HUES6 (cell line): ENCODE results near the gene NTN3.

Experiments used
- H3K27ac ChIP-seq: 2 replicates; pipeline ENCODE4 v1.7.0; 2013; ENCODE audit warnings: low read depth, mild to moderate bottlenecking, low read length, inconsistent platforms
- H3K27me3 ChIP-seq: 2 replicates; pipeline ENCODE4 v1.6.1; 2013; ENCODE audit warnings: low read length; ENCODE audit not compliant: control insufficient read depth, insufficient read depth
- H3K36me3 ChIP-seq: 2 replicates; pipeline ENCODE4 v1.6.1; 2013; ENCODE audit warnings: low read length; ENCODE audit not compliant: control insufficient read depth, insufficient read depth
- H3K4me1 ChIP-seq: 2 replicates; pipeline ENCODE4 v1.6.1; 2013; ENCODE audit warnings: low read length; ENCODE audit not compliant: control insufficient read depth, insufficient read depth
- H3K4me3 ChIP-seq: 2 replicates; pipeline ENCODE4 v1.5.1; 2013; ENCODE audit warnings: low read depth, low read length
- H3K9ac ChIP-seq: one replicate; pipeline ENCODE4 v1.6.1; 2013; ENCODE audit warnings: mild to moderate bottlenecking, low read length
- H3K9me3 ChIP-seq: 2 replicates; pipeline ENCODE4 v1.6.1; 2013; ENCODE audit warnings: low read depth, low read length; ENCODE audit not compliant: control insufficient read depth, insufficient read depth

The NTN3 gene

DNA sequence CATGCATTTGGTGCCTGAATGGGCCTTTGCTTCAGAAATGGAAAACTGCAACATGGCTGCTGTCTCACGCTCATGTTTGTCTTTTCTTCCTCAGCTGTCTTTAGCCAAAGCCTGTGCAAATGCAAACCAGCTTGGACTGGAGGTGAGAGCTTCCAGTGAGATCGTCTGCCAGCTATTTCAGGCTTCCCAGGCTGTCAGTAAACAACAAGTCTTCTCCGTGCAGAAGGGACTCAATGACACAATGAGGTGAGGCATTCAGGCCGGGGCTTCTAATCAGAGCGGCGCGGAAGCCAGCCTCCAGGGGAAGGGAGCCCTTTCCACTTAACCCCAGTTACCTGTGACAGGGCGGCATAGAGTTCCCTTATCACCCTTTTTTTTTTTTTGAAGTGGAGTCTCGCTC lies 27.5 kb upstream of the NTN3 start:
- Histone ChIP-seq H3K9me3 (no peaks in the 10 kb centered on the region), H3K4me1 (no peaks in the 10 kb centered on the region), H3K36me3 (peaks cover 76% of the 10 kb centered on the region), H3K4me3 (no peak overlapping the region), H3K9ac (no peak overlapping the region), H3K27ac (no peak overlapping the region), H3K27me3 (no peaks in the 10 kb centered on the region)

DNA sequence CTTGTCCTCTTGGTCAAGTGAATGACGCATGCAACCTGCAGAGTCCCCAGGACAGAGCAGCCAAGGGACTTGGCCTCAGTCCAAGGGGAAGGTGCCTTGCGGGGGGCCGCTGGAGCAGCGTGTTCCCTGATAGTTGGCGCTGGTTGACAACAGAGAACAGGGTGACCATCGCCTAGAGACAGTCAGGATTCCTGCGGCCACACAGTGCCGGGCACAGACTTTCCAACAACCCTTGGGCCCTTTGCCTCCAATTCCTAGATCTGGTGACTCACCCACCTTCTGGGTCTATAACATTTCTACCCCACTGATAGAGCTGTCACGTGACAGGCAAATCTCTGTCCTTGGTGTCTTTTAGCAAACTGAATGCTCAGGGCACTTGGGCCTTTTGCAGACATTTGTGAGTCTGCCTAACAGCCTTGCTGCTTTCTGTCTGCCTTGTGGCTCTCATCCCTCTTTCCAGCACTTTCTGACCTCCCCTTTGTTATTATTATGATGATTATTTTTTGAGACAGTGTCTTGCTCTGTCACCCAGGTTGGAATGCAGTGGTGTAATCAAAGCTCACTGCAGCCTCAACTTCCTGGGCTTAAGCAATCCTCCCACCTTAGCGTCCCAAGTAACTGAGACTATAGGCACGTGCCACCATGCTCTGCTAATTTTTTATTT lies 23.0 kb upstream of the NTN3 start:
- no peak overlapping the region for H3K9ac ChIP-seq
- H3K4me3 ChIP-seq: no peak overlapping the region
- H3K9me3 ChIP-seq: no peaks in the 10 kb centered on the region
- no peaks in the 10 kb centered on the region for H3K4me1 ChIP-seq
- H3K36me3 ChIP-seq: peaks cover 91% of the 10 kb centered on the region
- H3K27ac ChIP-seq: no peak overlapping the region
- no peaks in the 10 kb centered on the region for H3K27me3 ChIP-seq

DNA sequence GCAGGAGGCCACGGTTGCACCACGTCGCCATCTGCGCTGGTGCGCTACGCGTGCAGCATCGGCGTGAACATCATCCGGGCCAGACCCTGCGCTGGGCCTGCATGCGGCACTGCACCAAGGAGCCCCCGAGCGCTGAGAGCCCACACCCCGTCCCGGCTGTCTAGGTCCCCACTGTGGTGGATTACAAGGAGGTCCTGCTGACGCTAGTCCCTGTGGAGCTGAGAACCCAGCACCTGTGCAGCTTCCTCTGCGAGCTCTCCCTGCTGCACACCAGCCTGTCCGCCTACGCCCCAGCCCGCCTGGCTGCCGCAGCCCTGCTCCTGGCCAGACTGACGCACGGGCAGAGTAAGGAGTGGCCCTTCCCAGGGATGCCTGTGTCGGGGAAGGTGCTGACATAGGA lies 22.0 kb upstream of the NTN3 start:
- no peaks in the 10 kb centered on the region for H3K27me3 ChIP-seq
- no peak overlapping the region for H3K27ac ChIP-seq
- no peak overlapping the region for H3K4me3 ChIP-seq
- H3K36me3 ChIP-seq: peaks cover 92% of the 10 kb centered on the region
- no peaks in the 10 kb centered on the region for H3K9me3 ChIP-seq
- H3K4me1 ChIP-seq: no peaks in the 10 kb centered on the region
- H3K9ac ChIP-seq: no peak overlapping the region

DNA sequence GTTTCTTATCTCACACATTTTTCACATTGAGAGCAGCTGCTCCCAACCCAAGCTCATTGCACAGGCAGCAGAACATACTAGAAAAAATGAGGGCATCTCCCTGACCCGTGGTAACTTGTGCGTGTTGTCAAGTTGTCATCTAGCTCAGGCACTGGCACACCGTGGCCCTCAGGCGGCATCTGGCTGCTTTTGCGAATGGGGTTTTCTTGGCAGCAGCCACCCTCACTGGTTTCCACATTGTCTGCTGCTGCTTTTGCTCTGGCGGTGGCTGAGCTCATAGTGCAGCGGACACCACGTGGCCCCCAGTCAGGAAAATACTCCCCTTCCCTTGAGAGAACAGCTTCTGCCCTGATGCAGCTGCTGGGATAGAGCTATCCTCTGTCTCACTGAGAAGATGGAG lies 20.6 kb upstream of the NTN3 start:
- no peak overlapping the region for H3K4me3 ChIP-seq
- no peak overlapping the region for H3K27ac ChIP-seq
- peaks cover 90% of the 10 kb centered on the region for H3K36me3 ChIP-seq
- no peaks in the 10 kb centered on the region for H3K27me3 ChIP-seq
- H3K4me1 ChIP-seq: no peaks in the 10 kb centered on the region
- no peaks in the 10 kb centered on the region for H3K9me3 ChIP-seq
- no peak overlapping the region for H3K9ac ChIP-seq

DNA sequence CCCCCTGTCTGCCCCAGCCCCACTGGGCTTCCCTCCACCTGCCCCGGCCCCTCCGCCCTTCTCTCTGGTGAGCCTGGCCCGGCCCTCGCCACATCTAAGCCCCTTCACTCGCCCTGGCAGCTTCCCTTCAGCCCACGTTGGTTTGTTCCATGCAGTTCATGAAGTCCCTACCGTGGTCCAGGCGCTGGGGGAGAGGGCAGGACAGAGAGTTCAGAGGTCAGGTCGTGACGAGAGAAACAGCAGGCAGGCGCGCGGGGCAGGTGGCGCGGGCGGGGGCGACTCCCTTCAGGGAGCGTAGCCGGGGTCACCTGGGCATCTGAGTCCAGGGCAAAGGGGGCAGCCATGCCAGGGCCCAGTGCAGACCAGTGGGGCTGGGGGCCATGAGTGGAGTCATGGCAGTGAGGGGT lies 20.1 kb upstream of the NTN3 start:
- Histone ChIP-seq H3K27ac (no peak overlapping the region), H3K27me3 (no peaks in the 10 kb centered on the region), H3K4me1 (no peaks in the 10 kb centered on the region), H3K9ac (no peak overlapping the region), H3K9me3 (no peaks in the 10 kb centered on the region), H3K4me3 (no peak overlapping the region), H3K36me3 (peaks cover 92% of the 10 kb centered on the region)

DNA sequence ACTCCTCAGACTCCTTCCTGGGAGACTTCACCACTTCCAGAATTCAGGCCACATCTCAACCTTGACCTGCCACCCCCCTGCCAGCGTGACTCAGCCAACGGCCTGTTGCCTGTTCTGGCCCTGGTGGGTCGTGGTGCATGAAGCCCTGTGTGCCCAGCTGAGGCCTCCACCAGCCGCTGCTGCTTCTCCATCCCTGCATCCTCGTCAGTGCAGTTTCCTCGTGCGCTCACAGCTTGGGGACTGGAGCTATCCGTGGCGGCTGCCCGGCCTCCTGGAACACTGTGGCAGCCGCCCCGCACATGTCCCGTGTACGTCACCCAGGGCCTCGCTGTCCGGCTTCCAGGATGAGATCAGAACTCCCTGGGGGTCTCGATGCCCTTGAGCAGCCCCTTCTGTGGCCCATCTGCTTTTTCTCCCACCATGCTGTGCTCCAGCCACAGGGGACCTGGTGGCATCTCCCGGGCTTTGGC lies 19.2 kb upstream of the NTN3 start:
- H3K9me3 ChIP-seq: no peaks in the 10 kb centered on the region
- no peaks in the 10 kb centered on the region for H3K4me1 ChIP-seq
- no peak overlapping the region for H3K9ac ChIP-seq
- H3K4me3 ChIP-seq: no peak overlapping the region
- H3K27me3 ChIP-seq: no peaks in the 10 kb centered on the region
- H3K36me3 ChIP-seq: peaks cover 92% of the 10 kb centered on the region
- H3K27ac ChIP-seq: no peak overlapping the region

DNA sequence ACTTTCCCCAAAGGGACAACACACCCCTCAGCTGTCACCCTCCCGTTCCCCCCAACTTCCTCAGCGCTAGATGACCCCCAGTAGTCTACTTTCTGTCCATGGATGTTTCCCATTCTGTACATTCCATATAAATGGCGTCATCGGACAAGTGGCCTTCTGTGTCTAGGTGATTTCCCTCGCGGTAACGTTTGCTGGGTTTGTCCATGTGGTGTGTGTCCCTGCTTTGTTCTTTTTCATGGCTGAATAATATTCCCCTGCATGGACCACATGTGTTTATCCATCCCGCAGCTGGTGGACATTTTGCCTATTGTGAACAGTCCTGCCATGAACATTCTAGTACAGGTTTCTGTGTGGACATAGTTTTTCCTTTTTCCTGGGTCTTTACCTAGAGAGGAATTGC lies 18.4 kb upstream of the NTN3 start:
- Histone ChIP-seq H3K27ac (no peak overlapping the region), H3K27me3 (no peaks in the 10 kb centered on the region), H3K4me1 (no peaks in the 10 kb centered on the region), H3K4me3 (no peak overlapping the region), H3K36me3 (peaks cover 94% of the 10 kb centered on the region), H3K9me3 (no peaks in the 10 kb centered on the region), H3K9ac (no peak overlapping the region)

DNA sequence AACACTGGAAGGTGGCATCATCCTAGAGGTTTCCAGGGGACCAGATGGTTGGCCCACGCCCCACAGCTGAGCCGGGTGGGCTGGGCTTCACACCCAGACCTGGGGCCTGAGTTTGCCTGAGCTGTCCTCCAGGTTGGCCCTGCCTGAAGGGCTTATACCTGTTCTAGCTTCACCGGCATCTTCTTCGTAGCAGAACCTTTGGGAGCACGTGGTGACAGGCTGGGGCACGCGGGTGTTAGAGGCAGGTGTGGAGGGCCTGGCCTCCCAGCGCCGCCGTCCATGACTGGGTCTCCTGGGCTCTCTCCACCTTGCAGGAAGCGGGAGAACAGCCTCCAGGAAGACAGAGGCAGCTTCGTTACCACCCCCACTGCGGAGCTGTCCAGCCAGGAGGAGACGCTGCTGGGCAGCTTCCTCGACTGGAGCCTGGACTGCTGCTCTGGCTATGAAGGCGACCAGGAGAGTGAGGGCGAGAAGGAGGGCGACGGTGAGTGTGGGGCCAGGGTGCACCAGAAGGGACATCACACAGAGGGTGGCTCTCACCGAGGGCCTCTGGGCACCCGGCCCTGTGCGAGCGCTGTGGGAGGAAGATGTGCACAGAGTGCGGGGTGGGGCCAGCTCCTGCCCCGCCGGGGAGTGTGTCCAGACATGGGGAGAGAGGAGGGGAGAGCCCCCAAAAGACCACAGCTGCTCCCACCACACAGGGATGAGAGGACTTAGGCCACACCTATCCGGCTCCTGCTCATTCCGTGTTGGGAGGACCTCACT lies 15.8 kb upstream of the NTN3 start:
- Histone ChIP-seq H3K9ac (no peak overlapping the region), H3K9me3 (no peaks in the 10 kb centered on the region), H3K4me3 (no peak overlapping the region), H3K4me1 (peaks cover 11% of the 10 kb centered on the region; the same call in 1 of the 2 replicates), H3K27ac (no peak overlapping the region), H3K27me3 (no peaks in the 10 kb centered on the region), H3K36me3 (peaks cover 72% of the 10 kb centered on the region)

DNA sequence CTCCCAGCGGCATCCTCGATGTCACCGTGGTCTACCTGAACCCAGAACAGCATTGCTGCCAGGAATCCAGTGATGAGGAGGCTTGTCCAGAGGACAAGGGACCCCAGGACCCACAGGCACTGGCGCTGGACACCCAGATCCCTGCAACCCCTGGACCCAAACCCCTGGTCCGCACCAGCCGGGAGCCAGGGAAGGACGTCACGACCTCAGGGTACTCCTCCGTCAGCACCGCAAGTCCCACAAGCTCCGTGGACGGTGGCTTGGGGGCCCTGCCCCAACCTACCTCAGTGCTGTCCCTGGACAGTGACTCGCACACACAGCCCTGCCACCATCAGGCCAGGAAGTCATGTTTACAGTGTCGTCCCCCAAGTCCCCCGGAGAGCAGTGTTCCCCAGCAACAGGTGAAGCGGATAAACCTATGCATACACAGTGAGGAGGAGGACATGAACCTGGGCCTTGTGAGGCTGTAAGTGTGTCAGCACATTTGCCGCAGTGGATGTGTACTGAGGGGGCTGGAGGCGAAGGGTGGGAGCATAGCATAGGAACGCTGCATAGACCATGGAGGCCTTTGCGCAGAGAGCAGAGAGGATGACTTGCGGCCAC lies 14.4 kb upstream of the NTN3 start:
- Histone ChIP-seq H3K9ac (no peak overlapping the region), H3K4me1 (peaks cover 18% of the 10 kb centered on the region), H3K4me3 (no peak overlapping the region), H3K27me3 (no peaks in the 10 kb centered on the region), H3K36me3 (peaks cover 69% of the 10 kb centered on the region), H3K9me3 (no peaks in the 10 kb centered on the region), H3K27ac (no peak overlapping the region)

DNA sequence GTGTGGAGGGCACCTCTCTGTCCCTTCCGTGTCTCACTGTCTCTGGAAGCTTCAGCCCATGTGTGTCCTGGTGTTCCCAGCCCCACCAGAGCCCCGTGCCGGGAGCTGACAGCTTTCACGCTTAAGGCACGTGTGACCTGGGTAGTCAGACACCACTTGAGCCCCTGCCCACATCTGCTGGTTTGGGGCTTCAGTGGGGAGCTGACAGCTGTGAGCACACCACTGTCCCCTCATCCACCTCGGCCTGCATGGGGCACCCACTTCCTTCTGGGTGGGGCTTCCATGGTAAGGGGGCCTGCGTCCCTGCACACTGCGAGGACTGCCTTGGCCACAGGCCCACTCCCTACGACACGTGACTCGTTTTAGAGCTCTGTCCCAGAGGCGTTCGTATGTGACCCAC lies 13.8 kb upstream of the NTN3 start:
- H3K9me3 ChIP-seq: no peaks in the 10 kb centered on the region
- no peak overlapping the region for H3K4me3 ChIP-seq
- H3K9ac ChIP-seq: no peak overlapping the region
- H3K27ac ChIP-seq: no peak overlapping the region
- peaks cover 18% of the 10 kb centered on the region for H3K4me1 ChIP-seq
- H3K36me3 ChIP-seq: peaks cover 69% of the 10 kb centered on the region
- H3K27me3 ChIP-seq: no peaks in the 10 kb centered on the region

DNA sequence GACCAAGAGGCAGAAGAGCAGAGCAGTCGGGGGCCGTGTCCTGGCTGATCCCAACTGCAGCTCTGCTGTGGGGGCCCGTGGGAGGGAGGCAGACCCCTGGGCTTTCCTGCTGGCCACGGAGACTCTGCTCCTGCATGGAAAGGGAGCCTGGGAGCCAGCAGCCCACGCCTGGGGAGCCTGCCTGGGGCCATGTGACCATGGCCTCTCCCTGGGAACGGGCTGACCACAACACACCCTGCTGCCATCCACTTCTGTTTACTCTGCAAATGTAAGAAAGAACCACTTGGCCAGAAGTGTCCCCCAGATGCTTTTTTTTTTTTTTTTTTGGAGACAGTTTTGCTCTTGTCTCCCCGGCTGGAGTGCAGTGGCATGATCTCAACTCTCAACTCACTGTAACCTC lies 13.2 kb upstream of the NTN3 start:
- H3K9ac ChIP-seq: no peak overlapping the region
- peaks cover 18% of the 10 kb centered on the region for H3K4me1 ChIP-seq
- H3K9me3 ChIP-seq: no peaks in the 10 kb centered on the region
- H3K4me3 ChIP-seq: no peak overlapping the region
- H3K27me3 ChIP-seq: no peaks in the 10 kb centered on the region
- no peak overlapping the region for H3K27ac ChIP-seq
- peaks cover 68% of the 10 kb centered on the region for H3K36me3 ChIP-seq
